HG02642 (cell line): ENCODE data around the gene RTP1.
"Not testable (repeated sequence)": the region's sequence is repeated elsewhere in the genome, so short reads cannot be mapped to it uniquely, and the experiment has no call there.

Experiments
- ATAC-seq: cut with Tn5 transposase; IDR thresholded peaks from one replicate; pipeline ENCODE4 v1.9.1; 2021; ENCODE audit warnings: mild to moderate bottlenecking; ENCODE audit not compliant: unreplicated experiment, poor library complexity

Gene RTP1

GRCh38 chr3:187236962-187237361 is 39.7 kb downstream of the RTP1 start:
- no peak for ATAC-seq

GRCh38 chr3:187237741-187238140 is 40.5 kb downstream of the RTP1 start:
- no peak for ATAC-seq

DNA sequence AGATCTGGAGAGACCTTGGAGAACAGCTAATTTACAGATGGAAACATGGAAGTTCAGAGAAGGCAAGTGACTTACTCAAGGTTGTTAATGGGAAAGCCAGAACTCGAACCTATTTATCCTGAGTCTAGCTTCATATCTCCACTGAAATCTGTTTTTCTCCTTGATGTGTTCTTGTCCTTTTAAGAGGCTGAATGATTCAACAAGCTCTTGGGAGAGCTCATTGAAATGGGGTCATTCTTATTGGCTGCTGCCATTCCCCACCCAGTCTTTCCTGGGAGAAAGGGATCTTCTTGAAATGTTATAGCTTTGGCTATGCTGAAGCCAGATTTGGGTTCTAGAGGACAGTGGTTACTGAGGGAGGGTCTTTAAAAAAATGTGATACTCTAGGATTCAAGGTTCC is 41.0 kb downstream of the RTP1 start:
- no peak for ATAC-seq

DNA sequence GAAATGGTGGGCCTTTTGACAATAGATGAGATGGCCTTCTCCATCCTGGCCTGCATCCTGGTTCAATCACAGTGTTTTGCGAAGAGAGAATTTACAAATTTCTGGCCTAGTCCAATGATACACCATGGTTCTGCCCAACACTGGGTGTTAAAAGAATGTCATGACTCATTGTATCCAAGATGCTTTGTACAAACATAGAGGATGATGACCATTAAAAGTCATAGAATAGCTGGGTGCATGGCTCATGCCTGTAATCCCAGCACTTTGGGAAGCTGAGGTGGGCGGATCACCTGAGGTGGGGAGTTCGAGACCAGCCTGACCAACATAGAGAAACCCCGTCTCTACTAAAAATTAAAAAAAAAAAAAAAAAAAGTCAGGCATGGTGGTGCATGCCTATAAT is 41.5 kb downstream of the RTP1 start:
- not testable (repeated sequence) for ATAC-seq

GRCh38 chr3:187242435-187242834 is 45.1 kb downstream of the RTP1 start:
- ATAC-seq = no peak

GRCh38 chr3:187242900-187243299 is 45.6 kb downstream of the RTP1 start:
- no peak for ATAC-seq

DNA sequence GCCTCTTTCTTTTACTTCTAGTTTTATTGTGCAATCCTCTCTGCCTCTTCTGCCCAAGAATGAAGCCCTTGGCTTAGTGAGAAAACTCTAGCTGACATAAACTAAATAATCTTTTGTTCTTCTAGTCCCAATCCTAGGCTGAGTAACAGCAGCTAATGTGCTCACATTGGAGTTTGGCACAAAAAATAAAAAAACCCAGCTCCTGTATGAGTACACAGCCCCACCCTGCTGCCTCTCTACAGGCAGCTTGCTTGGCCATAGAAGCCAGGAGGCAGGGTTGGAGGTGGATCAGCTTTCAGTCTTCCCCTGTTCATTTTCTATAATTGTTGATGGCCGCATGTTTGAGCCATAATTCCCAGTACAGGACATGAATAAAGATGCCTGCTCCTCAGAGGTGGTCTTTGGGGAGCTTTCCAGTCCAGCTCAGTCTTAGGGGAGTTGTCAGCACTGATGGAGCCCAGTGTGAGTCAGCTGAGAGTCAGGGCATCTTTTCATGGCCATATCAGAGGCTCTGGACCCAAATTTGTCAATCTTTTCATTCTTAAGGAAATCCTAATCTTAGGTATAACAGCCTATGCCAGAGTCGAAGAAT is 46.7 kb downstream of the RTP1 start:
- no peak for ATAC-seq

DNA sequence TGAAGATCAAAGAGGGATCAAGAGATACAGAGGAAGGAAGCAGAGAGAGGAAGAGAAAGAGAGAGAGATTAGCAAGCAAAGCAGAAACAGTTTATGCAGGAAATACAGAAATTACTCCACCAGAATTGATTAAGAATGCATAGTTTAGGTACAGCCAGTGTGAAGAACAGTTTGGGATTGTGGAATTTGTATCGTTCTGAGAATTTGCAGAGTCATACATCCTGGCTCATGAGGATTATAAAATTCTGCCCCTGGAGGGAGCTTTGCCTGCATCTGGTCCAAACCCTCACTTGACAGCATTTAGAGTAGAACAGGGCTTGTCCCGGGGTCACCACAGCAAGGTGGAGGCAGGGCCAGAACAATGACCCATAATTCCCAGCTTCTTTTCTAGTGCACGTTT is 50.1 kb downstream of the RTP1 start:
- no peak for ATAC-seq
